DMS114 treated with DMSO at 0.1 percent for 48 hours (cell line): ENCODE results near the gene LSM6.

Experiments
- DNase-seq: peaks from one replicate; lab custom pipeline; 2025; ENCODE audit not compliant: unreplicated experiment; lab: John Stamatoyannopoulos, UW

The LSM6 gene

DNA sequence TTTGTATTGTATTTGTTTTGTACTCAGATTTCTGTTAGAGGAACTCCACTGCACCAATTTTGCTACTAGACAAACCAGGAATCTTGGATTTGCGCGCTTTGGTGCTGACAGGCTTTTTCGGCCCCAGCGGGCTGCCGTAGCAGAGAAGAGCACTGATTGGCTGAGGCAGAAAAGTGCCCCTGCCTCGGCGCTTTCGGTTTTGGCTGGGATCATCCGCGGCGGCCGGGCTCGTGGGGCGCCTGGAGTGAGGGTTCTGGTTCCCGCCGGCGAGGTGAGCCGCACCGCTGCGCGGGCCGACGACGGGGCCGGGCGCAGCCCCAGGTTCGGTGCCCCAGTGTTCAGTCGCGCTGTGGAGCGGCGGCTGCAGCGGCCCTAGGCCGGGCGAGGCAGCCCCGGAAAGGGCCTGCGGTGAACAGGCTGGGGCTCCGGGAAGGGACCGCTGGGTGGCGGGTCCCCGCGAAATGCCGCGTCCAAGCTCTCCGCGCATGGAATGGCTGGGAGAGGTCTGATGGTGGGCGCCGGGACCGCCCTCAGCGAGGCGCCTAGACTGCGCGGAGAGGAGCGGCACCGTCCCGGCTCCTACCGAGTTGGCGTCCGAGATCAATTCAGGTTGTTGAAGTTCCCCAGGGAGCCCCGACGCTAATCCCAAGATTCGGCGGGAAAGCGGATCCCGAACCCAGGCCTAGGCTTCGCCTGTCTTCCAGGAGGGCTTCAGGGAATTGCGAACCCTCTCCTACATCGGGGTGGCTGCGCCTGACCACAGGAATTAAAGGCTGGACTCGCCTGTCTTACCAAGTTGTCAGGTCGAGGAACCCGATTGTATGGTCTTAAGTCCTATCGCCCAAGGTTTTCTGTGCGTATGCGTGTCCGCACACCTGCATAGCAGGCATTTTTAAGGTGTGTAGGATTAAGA lies at the start of gene LSM6:
Gene LSM6 (plus strand): TSS at position 178 of the 913 bp plus-strand sequence. CDS start 7,204 bp downstream, outside the sequence.
- peak; percentile 66 for DNase-seq

DNA sequence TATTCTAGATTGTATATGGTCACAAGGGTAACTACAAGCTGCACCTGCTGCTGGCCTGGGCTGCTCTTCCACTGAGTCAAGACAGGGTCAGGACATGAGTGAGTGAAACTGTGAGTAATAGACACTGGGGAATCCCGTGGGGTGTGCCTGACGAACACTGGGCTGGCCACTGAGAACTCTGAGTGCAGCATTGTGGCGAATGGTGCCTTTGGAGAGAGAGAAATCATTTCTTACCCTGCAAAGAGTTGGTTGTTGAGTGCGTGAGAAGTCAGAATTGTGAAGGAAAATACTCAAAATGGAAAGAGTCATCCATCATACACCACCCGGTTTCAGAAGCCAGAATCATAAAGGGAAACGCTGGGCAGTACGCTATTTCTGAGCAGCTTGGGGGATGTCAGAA lies 43.1 kb upstream of the LSM6 start:
- DNase-seq, result no peak

DNA sequence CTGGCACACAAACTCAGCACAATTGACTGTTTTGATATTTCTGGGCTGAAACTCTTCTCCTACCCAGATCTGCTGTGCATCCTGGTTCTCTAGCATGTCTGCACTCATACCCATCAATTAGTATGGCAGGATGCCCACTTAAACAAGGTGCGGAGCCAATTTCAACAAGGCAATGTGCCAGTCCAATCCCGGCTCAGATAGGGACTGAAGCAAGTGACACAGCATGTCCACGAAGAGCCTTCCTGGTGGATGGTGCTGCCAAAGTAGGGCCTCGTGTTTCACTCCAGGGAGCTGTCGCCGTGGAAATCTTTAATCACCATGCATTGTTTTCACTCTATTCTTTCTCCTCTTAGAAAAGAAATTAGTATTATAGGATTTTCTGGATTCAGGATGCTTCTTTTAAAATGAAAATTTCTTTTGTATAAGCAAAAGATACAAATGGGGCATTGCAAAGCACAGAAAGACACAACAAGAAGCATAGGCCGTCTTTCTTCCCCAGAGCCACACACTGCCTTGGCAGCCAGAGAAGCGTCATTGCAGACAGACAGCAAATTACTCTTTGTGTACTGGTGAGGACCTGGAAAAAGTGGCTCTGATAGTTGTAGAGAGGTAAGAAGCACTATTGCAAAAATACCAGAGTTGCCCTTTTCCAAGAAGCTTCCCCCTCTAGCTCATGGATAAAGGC lies 40.6 kb upstream of the LSM6 start:
- DNase-seq, result no peak

DNA sequence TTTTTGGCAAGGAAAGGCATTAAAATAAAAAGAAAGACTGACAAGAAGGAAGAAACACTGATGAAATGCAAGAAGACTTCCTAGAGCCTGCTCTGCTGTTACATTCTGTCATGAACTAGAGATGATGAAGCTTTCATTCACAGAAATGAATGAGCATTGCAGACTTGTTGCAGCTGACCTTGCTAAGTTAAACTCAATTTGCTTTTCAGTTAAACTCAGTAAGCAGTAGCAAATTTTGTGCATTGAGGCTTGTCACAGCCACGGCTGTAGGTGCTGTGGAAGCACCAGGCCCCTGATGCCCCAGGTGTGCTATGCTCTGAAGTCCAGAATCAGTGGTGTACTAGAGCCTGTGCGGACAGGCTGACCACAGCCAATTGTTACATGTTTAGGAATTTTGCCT lies 39.6 kb upstream of the LSM6 start:
- no peak for DNase-seq

DNA sequence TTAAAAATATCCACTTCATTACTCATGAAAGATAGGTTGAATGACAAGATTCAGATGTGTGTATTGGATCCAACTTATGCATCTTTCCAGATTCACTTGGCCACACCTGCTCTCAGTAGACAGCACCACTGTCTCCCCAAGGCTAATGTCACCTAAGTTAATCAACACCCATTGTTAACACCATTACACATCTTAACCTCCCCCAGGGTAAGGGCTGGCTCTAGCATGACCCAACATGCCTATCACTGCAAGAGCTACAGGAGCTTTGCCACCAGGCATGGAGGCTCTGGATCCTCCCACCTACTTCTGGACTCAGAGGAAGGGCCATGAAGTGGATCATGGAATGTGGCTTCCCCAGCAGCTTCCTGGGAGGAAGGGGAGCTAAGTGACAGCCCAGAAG lies 32.8 kb upstream of the LSM6 start:
- no peak for DNase-seq

DNA sequence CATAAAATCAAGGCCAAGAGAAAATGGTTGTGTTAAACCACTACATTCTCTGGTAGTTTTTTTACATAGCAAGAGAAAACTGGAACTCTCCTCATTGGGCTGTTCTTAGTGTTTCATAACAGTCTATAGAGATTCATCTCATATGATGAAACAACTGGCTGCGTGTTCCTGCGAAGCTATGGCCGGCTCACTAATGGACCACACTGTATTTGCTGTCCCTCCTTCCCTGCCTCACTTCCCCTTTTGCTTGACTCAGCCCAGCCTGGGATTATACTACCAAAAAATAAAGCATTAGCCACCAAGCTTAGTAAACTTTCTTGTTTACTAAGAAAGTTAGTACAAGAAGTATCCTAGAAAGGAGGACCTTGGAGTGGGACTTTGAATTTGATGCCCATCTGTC lies 31.6 kb upstream of the LSM6 start:
- DNase-seq, result no peak

DNA sequence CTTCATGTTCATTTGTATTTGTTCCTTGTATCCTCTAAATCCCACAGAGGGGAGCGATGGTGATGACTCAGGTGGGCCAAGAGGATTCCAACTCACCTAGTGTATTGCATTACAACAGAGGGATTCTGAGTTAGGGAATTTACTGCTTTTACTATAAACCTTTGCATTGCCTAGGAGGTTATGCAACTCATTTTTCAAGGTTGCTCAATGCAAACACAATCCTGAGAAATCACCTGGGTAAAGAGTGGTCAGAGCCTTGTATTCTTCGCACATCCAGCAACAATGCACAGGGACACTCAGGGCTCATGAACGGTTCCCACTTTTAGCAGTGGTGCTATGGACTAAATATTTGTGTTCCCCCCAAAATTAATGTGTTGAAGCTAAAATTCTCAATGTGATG lies 28.6 kb upstream of the LSM6 start:
- no peak for DNase-seq

DNA sequence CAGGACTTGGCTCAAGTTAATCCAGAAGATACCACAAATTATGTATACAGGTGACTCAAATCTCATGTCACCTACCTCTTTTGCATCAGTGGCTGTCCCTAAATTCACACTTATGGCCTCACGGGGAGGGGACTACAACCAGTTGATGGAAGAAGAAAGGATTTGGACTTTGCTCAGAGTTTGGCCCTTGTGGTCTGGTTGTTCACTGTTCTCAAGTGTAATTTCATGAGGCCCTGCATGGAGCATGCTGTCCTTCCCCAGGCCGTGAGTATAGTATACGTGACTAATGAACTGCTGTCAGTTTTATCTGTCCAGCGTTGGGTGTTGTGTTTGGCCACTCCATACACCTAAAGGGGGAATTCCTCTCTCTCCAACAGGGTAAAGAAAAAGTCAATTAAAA lies 27.5 kb upstream of the LSM6 start:
- no peak for DNase-seq

DNA sequence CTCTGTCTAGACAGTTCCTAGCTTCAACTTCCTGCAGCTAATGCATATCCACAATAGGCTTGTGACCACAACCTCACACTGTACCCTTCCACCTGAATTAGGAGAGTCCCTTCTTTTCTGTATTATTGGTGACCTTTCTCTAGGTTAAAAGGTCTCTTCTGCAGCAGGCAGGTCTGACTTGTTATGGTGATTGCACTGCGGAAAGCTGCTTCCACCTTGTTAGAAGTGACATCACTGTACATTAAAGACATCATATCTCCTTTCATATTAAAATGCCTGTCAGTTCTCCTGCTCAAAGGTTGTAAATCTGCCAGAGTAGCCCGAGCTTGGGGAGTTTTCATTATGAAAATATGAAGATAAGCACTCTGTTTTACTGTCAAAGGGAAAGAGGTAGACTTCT lies 21.5 kb upstream of the LSM6 start:
- no peak for DNase-seq

DNA sequence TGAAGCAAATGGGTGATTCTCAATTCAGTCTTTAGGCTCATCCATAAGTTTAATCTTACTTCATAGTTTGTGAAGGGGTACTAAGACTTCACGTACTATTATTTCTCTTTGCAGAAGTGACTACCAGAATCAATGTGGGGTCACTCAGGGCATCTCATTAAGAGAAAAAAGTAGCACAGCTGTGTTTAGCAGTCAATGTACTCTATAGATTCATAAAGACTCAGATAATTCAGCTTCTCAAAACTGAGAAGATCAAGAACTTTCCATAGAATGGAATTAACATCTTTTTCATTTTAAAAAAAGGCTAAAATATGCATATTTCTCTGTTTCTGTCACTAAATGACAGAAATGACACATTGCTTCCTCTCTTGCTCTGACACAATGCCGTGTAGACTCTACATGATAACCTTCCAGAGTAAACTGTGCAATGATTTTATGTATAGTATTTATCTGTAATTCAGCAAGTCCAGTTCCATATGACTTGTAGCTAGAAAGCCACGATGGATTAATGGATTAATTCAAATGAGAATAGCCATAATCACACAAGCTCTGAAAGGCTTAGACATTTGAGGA lies 20.3 kb upstream of the LSM6 start:
- DNase-seq, result no peak

DNA sequence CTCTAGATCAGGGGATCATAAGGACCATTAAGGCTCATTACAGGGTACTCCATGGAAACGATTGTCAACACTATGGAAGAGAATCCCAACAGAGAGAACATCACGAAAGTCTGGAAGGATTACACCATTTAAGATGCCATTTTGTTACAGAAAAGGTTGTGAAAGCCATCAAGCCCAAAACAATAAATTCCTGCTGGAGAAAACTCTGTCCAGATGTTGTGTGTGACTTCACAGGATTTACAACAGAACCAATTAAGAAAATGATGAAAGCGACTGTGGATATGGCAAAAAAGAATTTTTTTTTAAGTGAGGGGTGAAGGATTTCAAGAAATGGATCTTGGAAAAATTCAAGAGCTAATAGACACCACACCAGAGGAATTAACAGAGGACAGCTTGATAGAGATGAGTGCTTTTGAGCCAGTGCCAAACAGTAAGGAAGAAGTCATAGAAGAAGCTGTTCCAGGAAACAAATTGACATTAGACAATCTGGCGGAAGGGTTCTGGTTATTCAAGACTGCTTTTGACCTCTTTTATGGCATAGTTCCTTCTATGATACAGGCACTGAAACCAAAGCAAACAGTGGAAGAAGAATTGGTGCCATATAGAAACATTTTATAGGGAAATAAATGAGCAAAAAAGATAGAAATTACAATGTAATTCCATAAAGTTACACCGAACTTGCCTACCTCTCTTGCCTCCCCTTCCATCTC lies 17.3 kb upstream of the LSM6 start:
- DNase-seq, result no peak

DNA sequence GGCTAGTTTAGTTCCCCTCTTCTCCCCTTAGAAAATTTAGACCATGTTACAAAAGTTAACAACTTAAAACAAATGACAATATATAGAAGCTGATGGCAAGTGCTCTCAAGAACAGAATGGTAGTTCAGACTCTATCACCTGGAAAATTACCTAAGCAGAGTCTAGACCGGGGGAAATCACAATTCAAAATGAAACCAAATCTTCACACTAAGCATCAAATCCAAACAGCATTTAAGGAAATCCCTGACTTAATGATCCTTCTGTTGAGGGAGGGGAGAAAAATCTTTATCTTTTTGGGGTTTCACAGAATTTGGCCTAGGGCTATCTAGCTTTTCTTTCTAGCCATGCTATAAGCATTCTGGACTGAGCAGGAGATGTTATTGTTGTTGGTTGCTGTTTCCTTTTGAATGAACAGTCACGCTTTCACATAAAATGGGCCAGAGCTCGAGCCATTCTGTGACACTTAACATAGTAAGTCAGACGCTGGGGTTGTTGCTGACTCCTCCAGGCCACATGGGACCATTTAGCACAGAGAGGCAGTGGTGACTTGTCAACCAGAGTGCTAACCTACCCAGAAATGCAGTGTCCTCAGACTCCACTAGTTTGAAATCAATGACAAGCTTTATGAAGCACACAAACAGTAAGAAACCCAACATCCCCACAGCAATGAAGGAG lies 16.0 kb upstream of the LSM6 start:
- DNase-seq, result no peak

DNA sequence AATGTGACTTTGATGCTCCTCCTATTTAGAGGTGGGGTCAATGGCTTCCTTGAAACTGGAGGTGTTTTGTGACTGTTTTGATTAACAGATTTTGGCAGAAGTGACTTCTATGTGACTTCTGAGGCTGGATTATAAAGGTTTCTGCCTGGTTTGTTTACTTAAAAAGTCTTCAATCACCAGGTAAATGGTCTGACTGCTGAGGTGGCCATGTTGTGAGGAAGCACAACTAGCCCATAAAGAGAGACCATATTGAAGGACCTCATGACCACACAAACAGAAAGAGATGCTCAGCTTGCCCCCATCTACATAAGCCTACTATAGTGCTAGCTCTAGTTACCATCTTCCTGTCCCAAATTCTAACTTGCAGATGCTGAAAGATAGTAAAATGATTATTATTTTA lies 14.3 kb upstream of the LSM6 start:
- DNase-seq, result no peak

DNA sequence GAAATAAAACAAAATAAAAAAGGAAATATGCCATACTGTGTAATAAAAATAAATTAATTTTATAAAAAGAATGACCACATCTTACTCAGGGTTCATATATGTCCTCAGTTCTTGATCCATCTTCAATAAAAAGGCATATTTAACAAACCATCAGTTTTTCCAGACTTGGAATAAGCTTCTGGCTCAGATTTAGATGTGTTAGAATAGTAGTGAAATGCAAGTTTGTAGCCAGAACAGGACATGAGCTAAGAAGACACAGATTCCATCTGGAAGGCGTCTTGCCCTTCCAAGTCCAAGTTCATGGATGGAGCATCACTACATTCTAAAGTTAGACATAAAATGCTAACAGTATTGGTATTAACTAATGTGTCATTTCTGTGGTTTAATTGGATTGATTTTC lies 10.3 kb upstream of the LSM6 start:
- DNase-seq, result no peak

DNA sequence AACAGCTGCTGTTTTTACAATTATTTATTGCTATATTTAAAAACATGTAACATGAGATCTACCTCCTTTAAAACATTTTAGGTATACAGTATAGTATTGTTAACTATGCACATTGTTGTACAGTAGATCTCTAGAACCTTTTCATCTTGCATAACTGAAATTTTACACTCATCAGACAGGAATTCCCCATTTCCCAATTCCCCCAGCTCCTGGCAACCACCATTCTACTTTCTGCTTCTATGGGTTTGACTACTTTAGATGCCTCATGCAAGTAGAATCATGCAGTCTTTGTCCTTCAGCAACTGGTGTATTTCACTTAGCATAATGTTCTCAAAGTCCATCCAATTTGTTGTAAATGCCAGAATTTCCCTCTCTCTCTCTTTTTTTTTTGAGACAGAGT lies 9.7 kb upstream of the LSM6 start:
- DNase-seq, result no peak

DNA sequence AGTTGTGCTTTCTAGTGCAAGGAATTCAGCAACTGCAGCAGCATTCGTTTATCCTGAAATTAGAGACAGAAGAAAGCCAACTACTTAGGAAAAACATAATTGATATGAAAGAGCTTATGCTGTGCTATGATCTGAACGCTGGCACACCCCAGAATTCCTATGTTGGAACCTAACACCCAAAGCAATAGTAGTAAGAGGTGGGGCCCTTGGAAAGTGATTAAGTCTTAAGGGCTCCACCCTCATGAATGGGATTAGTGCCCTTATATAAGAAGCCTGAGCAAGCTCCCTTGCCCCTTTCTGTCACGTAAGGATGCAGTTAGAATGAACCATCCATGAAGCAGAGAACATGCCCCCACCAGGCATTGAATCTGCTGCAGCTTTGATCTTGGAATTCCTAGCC lies 5.4 kb upstream of the LSM6 start:
- no peak for DNase-seq

DNA sequence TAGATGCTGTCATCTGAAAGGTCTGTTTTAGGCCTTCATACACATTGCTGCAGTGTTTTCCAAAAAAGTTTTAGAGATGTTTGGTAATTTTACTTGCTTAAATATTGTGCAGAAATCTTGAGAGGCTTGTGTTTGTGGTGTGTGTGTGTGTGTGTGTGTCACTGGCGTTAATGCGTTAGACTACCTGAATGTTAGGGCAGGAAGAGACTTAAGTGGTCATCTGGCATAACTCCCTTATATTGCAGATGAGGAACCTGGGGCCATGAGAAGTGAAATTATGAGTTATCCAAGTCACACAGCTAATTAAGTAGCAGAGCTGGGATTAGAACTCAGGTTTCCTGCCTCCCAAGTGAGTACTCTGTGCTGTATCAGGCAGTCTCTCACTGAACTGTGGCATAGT lies 1.4 kb downstream of the LSM6 start:
- no peak for DNase-seq

DNA sequence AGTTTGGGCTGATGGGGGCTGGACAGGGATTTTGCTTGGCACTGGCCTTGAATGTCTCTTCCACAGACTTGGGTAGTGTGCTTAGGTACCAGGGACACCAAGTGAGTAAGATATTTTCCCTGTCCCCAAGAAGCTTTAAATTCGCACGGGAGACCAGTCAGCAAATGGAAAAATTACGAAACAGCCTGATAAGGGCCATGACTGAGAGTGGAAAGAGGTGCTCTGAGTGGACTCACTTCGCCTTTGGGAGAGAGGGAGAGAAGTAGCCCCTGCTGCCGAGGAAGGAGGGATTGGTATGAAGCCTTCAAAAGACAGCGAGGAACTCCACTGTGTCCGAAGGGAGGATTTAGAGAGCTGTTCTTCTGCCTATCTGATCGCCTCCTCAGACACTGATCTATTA lies 2.6 kb downstream of the LSM6 start:
- DNase-seq, result no peak

DNA sequence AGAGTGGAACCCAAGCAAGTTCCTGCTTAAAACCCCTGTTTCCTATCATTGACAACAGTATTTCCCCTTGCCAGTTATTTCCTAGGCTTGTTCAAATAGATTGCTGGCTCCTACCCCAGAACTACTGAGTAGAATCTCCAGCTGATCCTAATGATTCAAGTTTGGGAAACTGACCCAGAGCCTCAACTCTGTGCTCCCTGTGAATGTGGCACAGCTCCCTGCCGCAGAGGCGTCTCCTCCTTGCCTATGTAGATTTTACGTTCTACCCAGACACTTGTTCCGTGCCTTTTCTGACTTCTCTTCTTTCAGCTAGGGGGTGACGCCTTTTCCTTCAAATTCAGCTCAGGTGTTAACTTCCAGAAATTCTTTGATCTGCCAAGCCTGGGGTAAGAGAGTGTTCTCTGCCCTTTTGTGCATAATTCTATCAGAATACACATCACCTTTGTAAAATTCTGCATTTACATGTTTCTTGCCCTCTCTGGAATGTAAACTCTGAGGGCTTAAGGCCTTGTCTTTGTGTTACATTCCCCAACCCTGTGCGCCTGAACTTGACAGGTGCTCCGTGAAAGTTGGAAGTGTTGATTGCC lies 4.4 kb downstream of the LSM6 start:
- no peak for DNase-seq

DNA sequence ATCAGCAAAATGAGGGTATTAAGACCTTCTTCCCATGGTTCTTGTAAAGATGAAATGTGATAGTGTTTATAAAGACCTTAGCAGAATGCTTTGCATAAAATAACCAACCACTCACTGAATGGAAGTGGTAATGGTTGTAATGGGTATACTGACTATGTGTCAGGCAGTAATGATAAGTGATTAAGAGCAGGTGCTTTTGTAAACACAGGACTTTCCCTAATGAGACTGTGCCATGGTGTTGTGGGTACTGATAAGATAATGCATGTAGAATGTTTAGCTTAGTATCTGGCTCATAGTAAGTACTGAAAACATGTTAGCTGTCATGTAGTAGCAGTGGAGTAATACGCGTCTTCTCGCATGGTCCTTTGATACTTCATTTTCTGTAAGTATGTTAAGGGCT lies 6.9 kb downstream of the LSM6 start:
- DNase-seq, result no peak

DNA sequence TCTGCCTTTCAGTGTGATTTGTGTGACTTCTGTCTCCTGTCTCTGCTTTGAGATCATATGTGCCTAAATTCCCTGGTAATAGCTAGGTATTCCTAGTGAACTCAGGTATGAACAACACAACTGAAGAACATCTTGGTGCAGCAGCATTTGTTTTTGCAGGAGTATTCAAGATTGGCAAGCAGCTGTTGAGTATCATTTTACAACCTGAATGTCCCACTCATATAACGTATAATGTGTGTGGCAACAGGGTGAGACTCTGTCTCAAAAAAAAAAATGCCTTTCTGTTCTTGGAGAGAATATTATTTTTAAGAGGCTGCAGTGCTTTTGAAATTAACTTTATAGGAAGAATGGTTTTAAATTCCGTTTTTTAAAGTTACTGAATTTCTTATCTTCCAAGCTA lies 7.7 kb downstream of the LSM6 start:
- DNase-seq, result no peak
